Smooth muscle cell (in vitro differentiated cells): ENCODE measurements around the gene GOLGA7B. TPM values are rescaled to one million over a fixed set of nuclear protein-coding genes. Genes with fewer than 3 reads are reported as not detected.

Experiments
- DNase-seq: peaks from one replicate; lab custom pipeline; 2025; ENCODE audit not compliant: unreplicated experiment; lab: John Stamatoyannopoulos, UW
- H2AFZ ChIP-seq: fragments of 200-600 bp; sonication (generic); 2 replicates; pipeline ENCODE4 v1.6.0; 2016; ENCODE audit warnings: antibody characterized with exemption, low read depth, mild to moderate bottlenecking
- H3F3A ChIP-seq: fragments of 200-600 bp; sonication (generic); 2 replicates; pipeline ENCODE4 v1.6.0; 2017; ENCODE audit warnings: antibody characterized with exemption, low read depth
- H3K27ac ChIP-seq: fragments of 200-600 bp; sonication (generic); 2 replicates; pipeline ENCODE4 v1.5.1; 2016; ENCODE audit warnings: low read depth, mild to moderate bottlenecking
- H3K27me3 ChIP-seq: fragments of 200-600 bp; sonication (generic); 2 replicates; pipeline ENCODE4 v1.6.1; 2016; ENCODE audit warnings: low read depth, mild to moderate bottlenecking
- H3K36me3 ChIP-seq: fragments of 200-600 bp; sonication (generic); 2 replicates; pipeline ENCODE4 v1.5.1; 2016; ENCODE audit warnings: low read depth
- H3K4me1 ChIP-seq: fragments of 200-600 bp; sonication (generic); 2 replicates; pipeline ENCODE4 v1.5.1; 2016; ENCODE audit warnings: low read depth
- H3K4me2 ChIP-seq: fragments of 200-600 bp; sonication (generic); 2 replicates; pipeline ENCODE4 v1.6.0; 2016; ENCODE audit warnings: mild to moderate bottlenecking
- H3K4me3 ChIP-seq: fragments of 200-600 bp; sonication (generic); 2 replicates; pipeline ENCODE4 v1.5.1; 2016; ENCODE audit warnings: mild to moderate bottlenecking
- H3K79me2 ChIP-seq: fragments of 200-600 bp; sonication (generic); 2 replicates; pipeline ENCODE4 v1.6.0; 2016; ENCODE audit warnings: low read depth, mild to moderate bottlenecking
- H3K9ac ChIP-seq: fragments of 200-600 bp; sonication (generic); 2 replicates; pipeline ENCODE4 v1.6.0; 2016; ENCODE audit warnings: low read depth
- H3K9me3 ChIP-seq: fragments of 200-600 bp; sonication (generic); replicated peaks from 2 replicates; pipeline ENCODE4 v1.5.1; 2016; ENCODE audit warnings: low read depth
- H4K20me1 ChIP-seq: fragments of 200-600 bp; sonication (generic); 2 replicates; pipeline ENCODE4 v1.6.0; 2016; ENCODE audit warnings: low read depth
- WGBS: methylation state at CpG from one replicate; pipeline ENCODE4 v1.1.7; 2016; ENCODE audit warnings: low lambda C conversion rate; 5-methylcytosine and 5-hydroxymethylcytosine counted together
- polyA plus RNA-seq: library from polyadenylated mRNA; unstranded; fragments of >200 nt; fragmentation: Nextera tagmentation; extraction: Ambion mirVana; gene quantifications from 2 replicates; pipeline ENCODE4 v1.2.1, GENCODE V29; 2016
- total RNA-seq: library from RNA; depleted of rRNA; stranded (reverse); fragments of >200 nt; gene quantifications from 2 replicates; pipeline ENCODE4 v1.2.3, GENCODE V29; 2014
- TF ChIP-seq, protein P1 (sequence below): fragments of 200-600 bp; sonication (generic); IDR thresholded peaks from 2 replicates; pipeline ENCODE4 v1.5.1; 2017; ENCODE audit warnings: borderline replicate concordance, mild to moderate bottlenecking, antibody characterized with exemption; ENCODE audit not compliant: insufficient read depth, poor library complexity, severe bottlenecking

Gene GOLGA7B
- total and polyA plus RNA-seq, 2 experiments from 2014 or later: not detected

DNA sequence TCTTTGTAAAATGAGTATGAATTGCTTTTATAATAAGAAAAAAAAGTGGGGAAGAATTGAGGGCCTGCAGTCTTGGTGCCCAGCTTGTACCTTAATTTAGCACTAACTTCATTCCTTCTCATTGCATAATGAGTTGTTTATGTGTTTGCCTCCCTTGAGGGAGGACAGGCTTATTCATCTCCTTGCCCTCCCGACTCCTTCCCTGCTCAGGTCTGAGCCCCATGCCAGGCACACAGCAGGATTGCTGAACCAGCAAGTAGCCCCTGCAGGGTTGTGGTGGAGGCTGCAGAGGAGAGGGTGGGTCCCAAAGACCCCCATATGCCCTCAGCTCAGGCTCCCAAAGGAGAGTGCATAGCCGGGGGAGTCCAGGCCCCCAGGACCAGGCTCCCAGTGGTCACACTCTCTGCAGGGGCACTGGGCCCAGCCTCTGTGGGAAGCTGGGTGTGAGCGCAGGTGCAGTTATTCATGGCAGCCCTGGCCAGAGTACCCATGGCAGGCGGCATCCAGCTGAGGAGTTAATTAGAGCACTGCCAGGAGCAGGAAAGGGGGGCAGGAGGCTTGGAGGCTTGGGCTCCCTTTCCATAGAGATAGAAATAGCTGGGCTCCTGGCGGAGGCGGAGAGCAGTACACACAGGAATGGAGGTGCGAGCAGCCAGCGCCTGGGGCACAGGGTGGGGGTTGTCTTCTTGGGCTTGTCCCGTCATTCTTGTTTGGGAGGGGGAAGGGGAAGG lies 28.2 kb upstream of the GOLGA7B start:
- Histone ChIP-seq H4K20me1 (no peaks in the 10 kb centered on the region), H3K36me3 (no peaks in the 10 kb centered on the region), H3K27me3 (peaks cover 8% of the 10 kb centered on the region), H2AFZ (no peak overlapping the region), H3K4me1 (no peaks in the 10 kb centered on the region), H3K27ac (no peak overlapping the region), H3K4me2 (no peak overlapping the region), H3K4me3 (no peak overlapping the region), H3K9me3 (no peaks in the 10 kb centered on the region), H3K79me2 (no peaks in the 10 kb centered on the region), H3K9ac (no peak overlapping the region), H3F3A (no peaks in the 10 kb centered on the region)
- 71% methylated on average over 9 of the region's 9 CpGs for WGBS
- TF ChIP-seq, protein P1, sequence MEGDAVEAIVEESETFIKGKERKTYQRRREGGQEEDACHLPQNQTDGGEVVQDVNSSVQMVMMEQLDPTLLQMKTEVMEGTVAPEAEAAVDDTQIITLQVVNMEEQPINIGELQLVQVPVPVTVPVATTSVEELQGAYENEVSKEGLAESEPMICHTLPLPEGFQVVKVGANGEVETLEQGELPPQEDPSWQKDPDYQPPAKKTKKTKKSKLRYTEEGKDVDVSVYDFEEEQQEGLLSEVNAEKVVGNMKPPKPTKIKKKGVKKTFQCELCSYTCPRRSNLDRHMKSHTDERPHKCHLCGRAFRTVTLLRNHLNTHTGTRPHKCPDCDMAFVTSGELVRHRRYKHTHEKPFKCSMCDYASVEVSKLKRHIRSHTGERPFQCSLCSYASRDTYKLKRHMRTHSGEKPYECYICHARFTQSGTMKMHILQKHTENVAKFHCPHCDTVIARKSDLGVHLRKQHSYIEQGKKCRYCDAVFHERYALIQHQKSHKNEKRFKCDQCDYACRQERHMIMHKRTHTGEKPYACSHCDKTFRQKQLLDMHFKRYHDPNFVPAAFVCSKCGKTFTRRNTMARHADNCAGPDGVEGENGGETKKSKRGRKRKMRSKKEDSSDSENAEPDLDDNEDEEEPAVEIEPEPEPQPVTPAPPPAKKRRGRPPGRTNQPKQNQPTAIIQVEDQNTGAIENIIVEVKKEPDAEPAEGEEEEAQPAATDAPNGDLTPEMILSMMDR: no peak
- DNase-seq: no peak

DNA sequence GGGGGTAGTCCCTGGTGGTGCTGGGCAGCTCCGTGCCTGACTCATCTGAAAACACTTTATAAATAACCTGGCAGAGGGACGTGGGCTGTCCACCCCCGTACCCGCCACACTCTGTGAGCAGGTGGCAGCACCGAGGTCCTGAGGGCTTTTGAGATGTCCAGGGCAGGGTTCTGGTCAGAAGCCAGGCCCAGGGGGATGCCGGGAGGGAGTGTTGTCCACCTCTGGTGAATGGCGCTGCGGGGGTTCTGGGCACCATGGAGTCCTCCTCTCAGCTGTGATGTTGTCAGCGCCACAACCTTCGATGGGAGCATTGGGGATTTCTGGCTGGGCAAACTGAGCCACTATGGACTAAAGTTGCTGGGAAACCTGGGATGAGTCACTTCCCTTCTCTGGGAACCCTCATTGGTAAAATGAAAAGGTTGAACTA lies 27.4 kb upstream of the GOLGA7B start:
- TF ChIP-seq, protein P1: no peak
- H3K27me3 ChIP-seq: peaks cover 11% of the 10 kb centered on the region

DNA sequence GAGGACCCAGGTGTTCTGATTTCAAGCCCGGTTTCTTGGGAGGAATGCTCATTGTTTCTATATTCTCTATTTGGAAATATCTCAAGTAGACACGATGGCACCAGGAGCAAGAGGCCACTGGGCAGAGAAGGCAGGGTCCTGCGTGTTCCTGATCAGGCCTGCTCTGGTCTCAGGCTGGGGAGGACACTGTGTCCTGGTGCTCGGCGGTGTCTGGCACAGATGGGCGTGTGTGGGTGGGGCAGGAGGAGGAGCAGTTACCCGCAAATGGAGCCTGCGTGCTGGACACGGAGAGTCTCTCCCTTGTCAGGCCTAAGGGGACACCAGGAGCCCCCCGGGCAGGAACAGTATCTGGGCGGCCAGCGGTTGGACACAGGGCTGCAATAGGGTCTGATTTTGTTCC lies 25.9 kb upstream of the GOLGA7B start:
- no peak for DNase-seq
- Histone ChIP-seq H3K27ac (no peak overlapping the region), H3K79me2 (no peaks in the 10 kb centered on the region), H4K20me1 (no peaks in the 10 kb centered on the region), H2AFZ (no peak overlapping the region), H3K9ac (no peak overlapping the region), H3K36me3 (no peaks in the 10 kb centered on the region), H3K4me2 (no peak overlapping the region), H3K9me3 (no peaks in the 10 kb centered on the region), H3K27me3 (peaks cover 19% of the 10 kb centered on the region), H3F3A (no peaks in the 10 kb centered on the region), H3K4me1 (no peaks in the 10 kb centered on the region), H3K4me3 (no peak overlapping the region)
- TF ChIP-seq, protein P1: no peak
- 90% methylated on average over 12 of the region's 12 CpGs for WGBS

More for the DNA sequence above, 27.4 kb upstream of the GOLGA7B start:
- 85% methylated on average over 10 of the region's 10 CpGs for WGBS
- no peak overlapping the region for H3K4me2 ChIP-seq
- no peak overlapping the region for H2AFZ ChIP-seq
- H3K27ac ChIP-seq: no peak overlapping the region
- DNase-seq: no peak
- no peaks in the 10 kb centered on the region for H3K9me3 ChIP-seq
- H3K36me3 ChIP-seq: no peaks in the 10 kb centered on the region
- H3K9ac ChIP-seq: no peak overlapping the region
- H3K4me3 ChIP-seq: no peak overlapping the region
- H3K79me2 ChIP-seq: no peaks in the 10 kb centered on the region
- no peaks in the 10 kb centered on the region for H4K20me1 ChIP-seq
- H3F3A ChIP-seq: no peaks in the 10 kb centered on the region
- H3K4me1 ChIP-seq: no peaks in the 10 kb centered on the region
